Measurements from ENCODE around the gene RTN4RL2.
"Not testable (repeated sequence)": the region's sequence is repeated elsewhere in the genome, so short reads cannot be mapped to it uniquely, and the experiment has no call there.

The RTN4RL2 gene

DNA sequence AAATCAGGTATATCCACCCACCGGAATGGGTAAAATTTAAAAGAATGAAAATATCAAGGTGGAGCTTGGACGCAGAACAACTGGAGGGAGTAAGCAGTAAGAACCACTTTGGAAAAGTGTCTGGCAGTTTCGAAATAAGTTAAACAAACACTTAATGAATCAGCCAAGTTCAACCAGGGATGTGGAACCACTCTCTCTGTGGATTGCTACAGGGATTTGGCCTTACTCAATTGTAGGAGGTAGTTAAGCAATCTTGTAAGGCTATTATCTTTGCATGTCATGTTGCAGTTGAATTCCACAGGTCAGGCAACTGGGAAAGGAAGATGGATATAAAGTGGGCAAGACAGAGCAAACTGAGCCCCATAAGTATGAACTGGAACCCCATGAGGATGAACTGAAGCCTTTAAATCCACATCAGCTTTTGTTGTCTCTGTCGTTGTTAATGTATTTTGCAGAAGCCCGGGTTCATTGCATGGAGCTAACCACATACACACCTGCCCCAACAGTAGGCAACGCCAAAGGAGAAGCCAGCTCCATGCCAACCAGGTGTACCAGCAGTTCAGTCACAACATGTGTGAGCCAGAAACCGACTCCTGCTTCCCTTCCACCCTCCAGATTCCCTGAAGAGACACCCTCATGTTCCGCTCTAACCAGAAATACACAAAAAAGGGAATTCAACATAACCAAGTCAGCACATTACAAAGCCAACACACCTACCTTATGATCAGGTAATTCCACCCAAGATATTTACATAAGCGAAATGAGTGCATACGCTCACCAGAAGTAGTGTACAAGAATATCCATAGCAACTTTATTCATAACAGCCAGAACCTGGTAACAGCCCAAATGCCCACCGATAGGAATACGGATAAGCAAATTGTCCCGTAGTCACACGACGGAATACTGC lies 25.4 kb upstream of the RTN4RL2 start:
- DNase-seq, result peak; percentile 41

GRCh38 chr11:57436031-57436430 lies 24.3 kb upstream of the RTN4RL2 start:
- DNase-seq, result no peak

DNA sequence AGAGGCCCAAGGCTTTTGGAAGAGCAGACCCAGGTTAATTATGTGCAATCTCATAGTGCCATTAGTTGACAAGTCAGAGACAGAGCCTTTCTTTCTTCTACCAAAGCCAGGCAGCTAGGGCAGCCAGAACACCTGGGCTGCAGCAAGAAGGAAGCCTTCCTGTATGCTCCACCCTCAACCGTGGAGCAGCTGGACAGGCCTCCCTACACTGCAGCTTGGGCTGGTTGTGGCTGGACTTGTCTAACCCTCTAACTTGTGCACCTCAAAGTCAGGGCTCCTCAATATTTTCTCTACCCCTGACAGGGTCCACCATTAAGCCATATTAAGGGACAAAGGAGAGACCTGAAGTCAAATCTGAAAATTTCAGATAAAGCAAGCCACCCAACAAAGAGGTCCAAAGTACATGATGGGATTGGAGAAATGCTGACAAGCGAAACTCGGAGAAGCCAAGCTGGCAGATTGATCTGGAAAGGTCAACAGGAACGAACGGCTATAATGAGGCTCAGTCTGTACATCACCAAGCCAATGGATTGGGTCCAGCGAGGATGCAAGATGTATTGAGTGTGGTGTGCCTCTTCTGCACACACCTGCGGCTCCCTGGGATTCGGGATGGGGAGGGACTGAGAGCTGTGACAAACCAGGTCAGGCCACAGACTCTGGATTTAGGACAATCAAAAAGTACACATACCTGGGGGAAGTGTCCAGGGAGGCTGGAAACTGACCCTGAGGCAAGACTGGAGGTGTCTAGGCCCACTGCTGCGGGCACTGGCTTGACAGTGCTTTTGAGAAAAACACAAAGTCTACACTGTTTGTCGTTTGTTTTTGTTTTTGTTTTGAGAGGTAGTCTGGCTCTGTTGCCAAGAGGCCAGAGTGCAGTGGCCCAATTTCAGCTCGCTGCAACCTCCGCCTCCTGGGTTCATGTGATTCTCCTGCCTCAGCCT lies 21.7 kb upstream of the RTN4RL2 start:
- DNase-seq, result peak; percentile 30

- DNase-seq, result peak; percentile 46
Observed at GRCh38 chr11:57439786-57440185, 20.5 kb upstream of the RTN4RL2 start.

- no peak for DNase-seq
Observed at GRCh38 chr11:57440744-57441414, 19.4 kb upstream of the RTN4RL2 start.

GRCh38 chr11:57444362-57445121 lies 15.8 kb upstream of the RTN4RL2 start:
- no peak for DNase-seq

GRCh38 chr11:57445122-57445394 lies 15.3 kb upstream of the RTN4RL2 start:
- DNase-seq, result not testable (repeated sequence)

- no peak for DNase-seq
Observed at GRCh38 chr11:57446055-57446454, 14.3 kb upstream of the RTN4RL2 start.

GRCh38 chr11:57453543-57454177 lies 6.7 kb upstream of the RTN4RL2 start:
- DNase-seq, result no peak

DNA sequence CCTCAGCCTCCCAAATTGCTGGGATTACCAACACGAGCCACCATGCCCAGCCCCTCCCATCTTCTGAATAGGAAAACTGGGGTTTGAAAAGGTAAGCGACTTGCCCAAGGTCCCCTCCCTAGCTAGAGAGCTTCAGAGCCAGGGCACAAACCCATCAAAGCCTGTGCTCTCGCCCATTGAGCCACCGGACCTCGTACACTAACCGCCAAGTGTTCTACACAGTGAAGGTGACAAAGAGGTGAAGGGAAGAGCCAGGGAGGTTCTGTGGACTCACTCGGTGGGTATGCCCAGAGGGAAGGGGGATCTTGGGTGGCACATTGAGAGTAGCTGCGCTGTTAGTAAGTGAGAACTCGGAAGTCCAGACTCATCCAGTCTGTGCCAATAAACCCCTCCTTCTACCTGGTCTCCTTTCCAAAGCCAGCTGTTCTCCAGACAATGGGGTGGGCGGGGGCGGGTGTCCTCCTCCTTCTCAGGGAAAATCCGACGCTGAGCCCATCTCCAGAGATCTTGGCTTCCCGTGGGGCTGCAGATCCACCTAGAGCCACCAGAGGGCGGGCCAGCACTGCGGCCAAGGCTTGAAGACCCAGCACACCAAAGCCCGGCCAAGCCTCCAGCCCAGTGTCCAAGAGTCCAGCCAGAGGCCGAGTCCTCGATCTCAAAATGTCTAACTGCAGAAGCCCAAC lies 3.2 kb upstream of the RTN4RL2 start:
- peak; percentile 91 for DNase-seq

DNA sequence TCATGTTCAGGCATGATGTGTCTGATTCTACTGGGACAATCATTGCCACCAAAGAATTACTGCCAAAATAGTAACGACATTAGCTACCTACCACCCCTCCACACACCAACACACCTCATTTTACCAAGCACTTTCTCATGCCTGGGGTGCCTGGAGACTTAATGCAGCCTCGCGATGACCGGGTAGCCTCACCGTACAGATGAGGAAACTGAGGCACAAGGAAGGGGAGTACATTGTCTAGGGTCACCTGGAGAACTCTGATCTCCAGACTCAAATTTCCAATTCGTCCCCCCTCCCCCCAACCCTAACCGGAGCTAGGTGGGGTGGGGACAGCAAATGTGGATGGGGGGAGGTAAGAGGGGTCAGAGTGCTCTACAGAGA lies 2.7 kb upstream of the RTN4RL2 start:
- no peak for DNase-seq

DNA sequence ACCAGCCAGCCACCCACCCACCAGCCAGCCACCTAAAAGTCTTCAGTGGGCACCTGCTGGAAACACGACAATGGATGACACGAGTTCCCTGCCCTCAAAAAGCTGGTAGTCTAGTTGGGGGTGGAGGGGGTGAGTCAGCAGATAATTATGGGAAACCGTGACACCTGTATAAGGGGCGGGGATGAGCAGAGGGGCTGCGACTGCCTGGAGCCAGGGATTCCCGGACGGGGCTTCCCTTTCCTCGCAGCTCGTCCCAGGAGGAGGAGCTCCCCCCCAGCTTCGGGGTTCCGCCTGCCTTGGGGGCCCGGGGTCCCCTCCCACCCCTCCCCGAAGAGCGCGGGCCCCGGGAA lies 2.3 kb upstream of the RTN4RL2 start:
- no peak for DNase-seq

DNA sequence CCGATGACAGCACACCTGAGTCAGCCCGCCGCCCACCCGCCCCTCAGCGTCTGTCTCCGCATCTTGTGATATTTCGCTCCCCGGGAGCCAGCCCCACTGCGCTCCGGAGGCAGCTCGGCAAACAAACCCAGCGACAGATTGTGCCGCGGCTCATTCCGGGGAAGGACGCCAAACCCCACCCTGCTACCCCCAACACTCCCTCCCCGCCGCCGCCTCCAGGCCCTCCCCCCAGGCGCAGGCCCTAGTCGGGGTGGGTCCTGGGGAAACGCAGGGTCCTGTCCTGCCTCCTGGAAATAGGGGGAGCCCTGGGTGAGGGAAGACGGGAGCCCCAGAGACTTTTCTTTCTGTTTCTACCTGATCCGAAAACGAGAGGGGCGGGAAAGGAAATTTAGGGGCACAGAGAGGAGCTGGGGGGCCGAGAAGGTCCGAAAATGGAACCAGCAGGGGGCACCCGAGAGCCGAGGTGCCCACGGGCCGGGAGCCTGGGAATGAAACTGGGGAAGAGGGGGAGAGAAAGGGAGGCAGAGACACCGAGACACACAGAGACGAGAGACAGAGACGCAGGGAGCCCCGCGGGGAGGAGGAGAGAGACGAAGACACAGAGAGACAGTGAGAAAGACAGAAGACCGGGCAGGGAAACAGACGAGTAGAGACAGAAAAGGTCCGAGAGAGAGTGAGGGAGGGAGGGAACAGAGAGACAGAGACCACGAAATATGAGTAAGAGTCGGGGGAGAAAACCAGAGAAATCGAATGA lies 1.7 kb upstream of the RTN4RL2 start:
- DNase-seq, result peak; percentile 85

DNA sequence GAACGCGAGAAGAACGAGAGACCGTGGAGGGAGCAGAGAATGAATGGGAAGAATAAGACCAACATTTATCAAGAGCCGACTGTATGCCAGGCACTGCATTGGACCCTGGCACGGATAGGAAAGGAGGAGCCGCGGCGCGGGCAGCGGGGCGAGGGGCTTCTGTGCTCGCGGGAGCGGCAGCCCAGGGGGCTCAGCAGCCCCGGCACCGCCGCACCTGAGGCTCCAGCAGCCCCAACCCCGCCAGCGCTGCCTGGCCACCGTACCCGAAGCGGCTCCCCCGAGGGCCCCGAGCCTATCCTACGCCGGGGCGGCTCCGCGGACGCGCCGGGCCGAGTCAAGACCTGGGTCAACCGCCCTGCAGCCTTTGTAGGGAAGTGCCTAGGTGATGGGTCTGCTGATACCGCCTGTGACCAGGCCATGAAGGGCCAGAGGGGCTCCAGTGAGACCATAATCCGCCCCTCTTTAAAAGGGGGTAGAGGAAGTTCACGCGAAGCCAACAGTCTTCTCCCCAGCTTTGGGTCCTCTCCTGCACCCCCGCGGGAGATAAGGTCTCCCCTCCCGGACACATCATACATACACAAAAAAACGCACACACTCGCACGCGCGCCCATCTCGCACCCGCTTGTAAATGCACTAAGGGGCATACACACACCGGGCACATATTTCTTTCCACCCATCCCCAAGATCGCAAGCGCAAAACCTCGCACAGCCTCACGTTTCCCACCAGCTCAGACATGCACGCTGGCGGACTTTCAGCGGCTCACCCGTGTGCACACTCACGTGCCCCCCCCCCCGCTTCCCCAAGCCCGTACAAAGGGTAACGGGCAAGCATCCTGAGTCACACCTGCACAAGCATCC lies 935 bp upstream of the RTN4RL2 start:
- DNase-seq, result peak; percentile 68

DNA sequence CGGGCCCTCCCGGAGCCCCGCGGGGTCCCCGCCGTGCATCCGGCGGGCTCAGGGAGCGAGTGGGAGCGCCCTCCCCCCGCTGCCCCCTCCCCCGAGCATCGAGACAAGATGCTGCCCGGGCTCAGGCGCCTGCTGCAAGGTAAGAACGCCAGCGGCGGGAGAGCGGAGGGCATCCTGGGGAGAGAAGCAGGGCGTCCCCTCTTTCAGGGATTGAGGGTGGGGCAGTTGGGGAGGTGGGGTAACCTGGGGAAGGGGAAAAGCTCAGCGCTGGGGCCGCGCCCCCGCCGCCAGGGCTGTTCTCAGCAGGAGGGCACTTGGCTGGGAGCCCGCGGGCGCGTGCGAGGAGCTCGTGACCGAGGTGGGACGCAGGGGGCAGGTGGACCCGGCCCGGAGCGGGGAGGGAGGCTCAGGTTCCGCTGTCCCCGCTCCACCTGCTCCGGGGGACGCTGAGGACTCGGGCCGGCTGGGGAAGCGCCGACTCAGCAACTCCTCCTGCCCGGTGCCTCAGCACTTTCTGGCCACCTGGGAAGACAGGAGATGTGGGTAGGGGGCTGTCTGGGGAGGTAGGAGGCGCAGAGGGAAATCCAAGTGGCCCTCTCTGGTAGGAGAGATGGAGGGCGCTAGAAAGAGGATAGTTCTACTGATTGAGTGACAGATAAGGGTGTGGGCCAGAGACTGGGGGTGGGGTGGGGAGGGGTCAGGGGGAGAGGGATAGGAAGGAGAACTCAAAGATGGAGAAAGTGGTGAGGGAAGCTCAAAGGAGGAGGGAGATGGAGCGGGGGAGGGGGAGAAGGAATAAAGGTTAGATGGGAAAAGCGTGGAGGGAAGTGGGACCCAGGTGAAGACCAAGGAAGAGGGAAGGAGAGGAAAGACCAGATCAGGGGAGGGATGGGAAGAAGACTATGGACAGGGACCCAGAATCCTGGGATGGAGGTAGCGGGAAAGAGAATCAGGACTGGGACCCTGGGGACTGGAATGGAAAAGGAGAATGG lies 726 bp downstream of the RTN4RL2 start:
- no peak for DNase-seq

- no peak for DNase-seq
Observed at GRCh38 chr11:57461841-57462489, 1.6 kb downstream of the RTN4RL2 start.

GRCh38 chr11:57462597-57462996 lies 2.3 kb downstream of the RTN4RL2 start:
- no peak for DNase-seq

All from activated effector memory CD4-positive, alpha-beta T cell treated with anti-CD3 and anti-CD28 coated beads, Interleukin-2, amount 50 U/mL, for 16 hours (primary cell).